ENCODE measurements around the gene BORCS5. TPM values are rescaled to one million over a fixed set of nuclear protein-coding genes. Genes with fewer than 3 reads are reported as not detected.

Gene BORCS5
- total and polyA plus RNA-seq, 5 experiments from 2014 or later: 12.4 to 18.4 (median 15.7) TPM

GRCh38 chr12:12441843-12442461 is 85.1 kb downstream of the BORCS5 start:
- ATAC-seq (peak; percentile 80), DNase-seq (peak; percentile 29 to 90 (median 78))
- Mint-ChIP-seq H3K27ac (peak overlapping the region; percentile 93 to 99 (median 98)), H3K9me3 (peaks cover 0 to 5% (median 0%) of the 10 kb centered on the region in 9 donors), H3K27me3 (no peaks in the 10 kb centered on the region), H3K4me3 (peak overlapping the region; percentile 24 to 83 (median 74)), H3K4me1 (peaks cover 32 to 77% (median 59%) of the 10 kb centered on the region in 4 donors), H3K36me3 (peaks cover 4 to 9% (median 5%) of the 10 kb centered on the region in 3 donors)
- POLR2A ChIA-PET: interaction anchor here (0.9 to 3.5 kb wide), 13 partner anchors 9 to 295 kb away, joined by 3 to 44 read pairs (median 4); partner anchors contain the start of gene DUSP16

GRCh38 chr12:12442548-12443071 is 85.7 kb downstream of the BORCS5 start:
- DNase-seq: no peak
- peaks cover 37 to 82% (median 63%) of the 10 kb centered on the region in 4 donors for H3K4me1 Mint-ChIP-seq
- peak overlapping the region; percentile 93 to 99 (median 98) for H3K27ac Mint-ChIP-seq
- no peaks in the 10 kb centered on the region for H3K9me3 Mint-ChIP-seq
- no peaks in the 10 kb centered on the region for H3K27me3 Mint-ChIP-seq
- H3K4me3 Mint-ChIP-seq: peak overlapping the region in 8 of 10 donors; percentile 37 to 81 (median 74)
- POLR2A ChIA-PET: interaction anchor here (0.8 to 3.5 kb wide), 13 partner anchors 8 to 294 kb away, joined by 3 to 44 read pairs (median 4); partner anchors contain the start of gene DUSP16
- no peak for ATAC-seq
- H3K36me3 Mint-ChIP-seq: peaks cover 0 to 3% (median 3%) of the 10 kb centered on the region in 3 donors

- Mint-ChIP-seq H3K36me3 (peaks cover 0 to 3% (median 3%) of the 10 kb centered on the region in 3 donors), H3K27me3 (no peaks in the 10 kb centered on the region), H3K9me3 (no peaks in the 10 kb centered on the region), H3K27ac (peak overlapping the region; percentile 93 to 99 (median 98)), H3K4me1 (peaks cover 37 to 79% (median 65%) of the 10 kb centered on the region in 4 donors), H3K4me3 (peak overlapping the region in 6 of 10 donors; percentile 22 to 81 (median 38))
- ATAC-seq (no peak), DNase-seq (no peak)
- POLR2A ChIA-PET: interaction anchor here (0.6 to 3.5 kb wide), 4 partner anchors 9 to 38 kb away, joined by 3 to 44 read pairs (median 6); no protein-coding TSS in a partner anchor
Observed at GRCh38 chr12:12443431-12443878, 86.6 kb downstream of the BORCS5 start.

GRCh38 chr12:12445165-12445881 is 88.4 kb downstream of the BORCS5 start:
- H3K9me3 Mint-ChIP-seq: no peaks in the 10 kb centered on the region
- H3K4me1 Mint-ChIP-seq: peaks cover 27 to 69% (median 57%) of the 10 kb centered on the region in 4 donors
- ATAC-seq (no peak), DNase-seq (no peak)
- POLR2A ChIA-PET: interaction anchor here (0.6 to 1.5 kb wide), 3 partner anchors 9 to 1828 kb away, joined by 3 to 4 read pairs (median 3); no protein-coding TSS in a partner anchor
- H3K36me3 Mint-ChIP-seq: peaks cover 0 to 6% (median 3%) of the 10 kb centered on the region in 3 donors
- peak overlapping the region in 5 of 10 donors; percentile 21 to 99 (median 27) for H3K27ac Mint-ChIP-seq
- H3K27me3 Mint-ChIP-seq: no peaks in the 10 kb centered on the region
- no peak overlapping the region for H3K4me3 Mint-ChIP-seq

- POLR2A ChIA-PET: interaction anchor here (0.6 to 1.5 kb wide), 2 partner anchors 18 to 1827 kb away, joined by 3 to 4 read pairs; no protein-coding TSS in a partner anchor
- Mint-ChIP-seq H3K27ac (peak overlapping the region in 4 of 10 donors; percentile 11 to 61 (median 44)), H3K27me3 (no peaks in the 10 kb centered on the region), H3K4me1 (peaks cover 23 to 64% (median 52%) of the 10 kb centered on the region in 4 donors), H3K4me3 (no peak overlapping the region), H3K9me3 (no peaks in the 10 kb centered on the region), H3K36me3 (peaks cover 0 to 6% (median 3%) of the 10 kb centered on the region in 3 donors)
- ATAC-seq (no peak), DNase-seq (no peak)
Observed at GRCh38 chr12:12445882-12446181, 89.0 kb downstream of the BORCS5 start.

GRCh38 chr12:12446786-12447185 is 89.9 kb downstream of the BORCS5 start:
- Mint-ChIP-seq H3K4me3 (no peak overlapping the region), H3K36me3 (peaks cover 0 to 6% (median 3%) of the 10 kb centered on the region in 3 donors), H3K9me3 (no peaks in the 10 kb centered on the region), H3K27ac (peak overlapping the region in 7 of 10 donors; percentile 46 to 81 (median 63)), H3K27me3 (no peaks in the 10 kb centered on the region), H3K4me1 (peaks cover 17 to 54% (median 43%) of the 10 kb centered on the region in 4 donors)
- ATAC-seq: no peak
- no peak for DNase-seq
- POLR2A ChIA-PET: interaction anchor here (1.5 kb wide), 1 partner anchor 17 kb away, joined by 4 read pairs; no protein-coding TSS in a partner anchor

- Mint-ChIP-seq H3K9me3 (no peaks in the 10 kb centered on the region), H3K36me3 (peaks cover 0 to 6% (median 3%) of the 10 kb centered on the region in 3 donors), H3K27ac (peak overlapping the region in 7 of 10 donors; percentile 26 to 83 (median 63)), H3K4me3 (peak overlapping the region in 1 of 10 donors; percentile 14), H3K4me1 (peaks cover 17 to 50% (median 38%) of the 10 kb centered on the region in 4 donors), H3K27me3 (no peaks in the 10 kb centered on the region)
- ATAC-seq (no peak), DNase-seq (no peak)
- POLR2A ChIA-PET: interaction anchor here (1.5 kb wide), 1 partner anchor 17 kb away, joined by 4 read pairs; no protein-coding TSS in a partner anchor
Observed at GRCh38 chr12:12447236-12447635, 90.4 kb downstream of the BORCS5 start.

- no peaks in the 10 kb centered on the region for H3K9me3 Mint-ChIP-seq
- no peaks in the 10 kb centered on the region for H3K27me3 Mint-ChIP-seq
- H3K4me1 Mint-ChIP-seq: peaks cover 16 to 43% (median 32%) of the 10 kb centered on the region in 4 donors
- POLR2A ChIA-PET: no interaction called here
- H3K36me3 Mint-ChIP-seq: peaks cover 0 to 6% (median 3%) of the 10 kb centered on the region in 3 donors
- peak overlapping the region in 3 of 10 donors; percentile 57 to 81 (median 67) for H3K27ac Mint-ChIP-seq
- H3K4me3 Mint-ChIP-seq: no peak overlapping the region
- no peak for ATAC-seq
- DNase-seq: no peak
Observed at GRCh38 chr12:12447837-12448236, 91.0 kb downstream of the BORCS5 start.

GRCh38 chr12:12449533-12450025 is 92.7 kb downstream of the BORCS5 start:
- Mint-ChIP-seq H3K4me1 (peaks cover 9 to 26% (median 16%) of the 10 kb centered on the region in 4 donors), H3K4me3 (no peak overlapping the region), H3K36me3 (peaks cover 0 to 8% (median 3%) of the 10 kb centered on the region in 3 donors), H3K27me3 (no peaks in the 10 kb centered on the region), H3K27ac (peak overlapping the region in 3 of 10 donors; percentile 50 to 66 (median 56)), H3K9me3 (no peaks in the 10 kb centered on the region)
- POLR2A ChIA-PET: no interaction called here
- ATAC-seq (no peak), DNase-seq (no peak)

GRCh38 chr12:12450043-12450471 is 93.2 kb downstream of the BORCS5 start:
- POLR2A ChIA-PET: interaction anchor here (1.0 kb wide), 1 partner anchor 8 kb away, joined by 4 read pairs; no protein-coding TSS in a partner anchor
- Mint-ChIP-seq H3K27me3 (no peaks in the 10 kb centered on the region), H3K4me3 (no peak overlapping the region), H3K9me3 (no peaks in the 10 kb centered on the region), H3K36me3 (peaks cover 0 to 8% (median 3%) of the 10 kb centered on the region in 3 donors), H3K27ac (peak overlapping the region in 1 of 10 donors; percentile 56), H3K4me1 (peaks cover 9 to 22% (median 16%) of the 10 kb centered on the region in 4 donors)
- DNase-seq: no peak
- ATAC-seq: no peak

GRCh38 chr12:12451098-12451497 is 94.2 kb downstream of the BORCS5 start:
- no peaks in the 10 kb centered on the region for H3K27me3 Mint-ChIP-seq
- no peak overlapping the region for H3K4me3 Mint-ChIP-seq
- DNase-seq: no peak
- H3K27ac Mint-ChIP-seq: peak overlapping the region in 1 of 10 donors; percentile 52
- no peaks in the 10 kb centered on the region for H3K9me3 Mint-ChIP-seq
- POLR2A ChIA-PET: interaction anchor here (1.0 kb wide), 1 partner anchor 9 kb away, joined by 4 read pairs; no protein-coding TSS in a partner anchor
- peaks cover 0 to 5% (median 3%) of the 10 kb centered on the region in 3 donors for H3K36me3 Mint-ChIP-seq
- ATAC-seq: no peak
- peaks cover 8 to 22% (median 12%) of the 10 kb centered on the region in 4 donors for H3K4me1 Mint-ChIP-seq

Measured in naive thymus-derived CD8-positive, alpha-beta T cell (primary cell).